Natural killer cell (primary cell): Measurements from ENCODE around the gene OR52E1. TPM values are rescaled to one million over a fixed set of nuclear protein-coding genes. Genes with fewer than 3 reads are reported as not detected.

ENCODE experiments used
- ATAC-seq, 3 donors: fragments of 150-1000 bp in 2 of 3; fragments of 200-7000 bp in 1 of 3; cut with Tn5 transposase; 1 replicate in 1 of 3; 2 replicates in 2 of 3; pipeline ENCODE4 v1.10.0; 2021; ENCODE audit warnings: mild to moderate bottlenecking in 2 of 3, moderate library complexity in 2 of 3
- DNase-seq, 2 donors: peaks; one replicate each; pipeline versions ENCODE4 v3.0.0 to v3.0.0-alpha.2; 2013 to 2021; ENCODE audit warnings: mixed read lengths in 1 of 2
- H3K27ac ChIP-seq: one replicate; pipeline ENCODE4 v1.5.1; 2013; ENCODE audit warnings: mild to moderate bottlenecking, low read length
- H3K27me3 ChIP-seq: one replicate; pipeline ENCODE4 v1.6.1; 2013; ENCODE audit warnings: low read length; ENCODE audit not compliant: control insufficient read depth, insufficient read depth
- H3K36me3 ChIP-seq: one replicate; pipeline ENCODE4 v1.6.1; 2013; ENCODE audit warnings: low read length; ENCODE audit not compliant: control insufficient read depth, insufficient read depth
- H3K4me1 ChIP-seq: one replicate; pipeline ENCODE4 v1.6.1; 2013; ENCODE audit warnings: low read length; ENCODE audit not compliant: control insufficient read depth, insufficient read depth
- H3K4me3 ChIP-seq: one replicate; pipeline ENCODE4 v1.5.1; 2013; ENCODE audit warnings: low read length
- H3K9me3 ChIP-seq: one replicate; pipeline ENCODE4 v1.6.1; 2013; ENCODE audit warnings: low read length; ENCODE audit not compliant: control insufficient read depth, insufficient read depth
- H3K27ac Mint-ChIP-seq, 2 donors: one replicate each; pipeline ENCODE4 v1.8.0; 2022; ENCODE audit warnings: mild to moderate bottlenecking in 2 of 2, mixed read lengths in 2 of 2, moderate library complexity in 1 of 2
- H3K27me3 Mint-ChIP-seq, 2 donors: one replicate each; pipeline ENCODE4 v1.8.0; 2022; ENCODE audit warnings: low read depth in 2 of 2, mixed read lengths in 2 of 2
- H3K36me3 Mint-ChIP-seq: one replicate; pipeline ENCODE4 v1.8.0; 2022; ENCODE audit warnings: mixed read lengths
- H3K4me1 Mint-ChIP-seq, 2 donors: one replicate each; pipeline ENCODE4 v1.8.0; 2022; ENCODE audit warnings: mixed read lengths in 2 of 2
- H3K4me3 Mint-ChIP-seq: one replicate; pipeline ENCODE4 v1.8.0; 2022; ENCODE audit warnings: mild to moderate bottlenecking, moderate library complexity, mixed read lengths
- H3K9me3 Mint-ChIP-seq, 2 donors: one replicate each; pipeline ENCODE4 v1.8.0; 2022; ENCODE audit warnings: mixed read lengths in 2 of 2
- whole genome bisulfite sequencing: methylation state at CpG from one replicate; pipeline ENCODE4 v1.1.7; 2013; ENCODE audit warnings: missing lambda C conversion rate; ENCODE audit not compliant: insufficient coverage; 5-methylcytosine and 5-hydroxymethylcytosine counted together
- intact Hi-C: fragments of 100-400 bp; cut with micrococcal nuclease; formaldehyde crosslinking; loops from one replicate; pipeline ENCODE4 v1.14.2; 2022
- total RNA-seq, 4 donors: library from RNA; stranded (reverse); fragments of 120-200 nt in 1 of 4; gene quantifications; one replicate each; pipeline versions ENCODE4 v1.2.3 to v1.2.4, GENCODE V29; 2013 to 2022
- TF ChIP-seq, protein P1 (sequence below): fragments of 200-600 bp; IDR thresholded peaks from one replicate; pipeline ENCODE4 v1.8.0; 2022; ENCODE audit warnings: antibody characterized with exemption

The OR52E1 gene
- total RNA-seq, 3 donors from 2014 or later (not counting 1 experiment from before 2014, with no cell fraction given), result not detected

DNA sequence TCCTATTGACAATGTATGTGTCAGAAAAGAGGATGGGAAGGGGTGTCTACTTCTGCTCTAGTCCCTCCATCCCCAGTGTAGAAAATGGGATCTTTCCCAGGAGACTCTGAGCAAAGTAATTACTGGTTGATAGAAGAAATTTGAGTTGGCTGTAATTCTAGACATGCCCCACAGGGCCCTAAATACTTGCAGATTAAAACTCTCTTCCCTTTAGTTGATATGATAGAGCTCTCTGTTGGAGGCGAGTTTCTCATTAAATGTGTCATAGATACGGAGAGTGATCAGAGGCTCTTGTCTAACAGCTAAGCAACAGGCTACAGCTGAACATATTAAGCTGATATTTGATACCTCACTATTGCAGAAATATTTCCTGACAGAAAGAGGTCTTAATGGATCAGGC lies 32.9 kb downstream of the OR52E1 start:
- Histone ChIP-seq H3K4me3 (no peak overlapping the region), H3K4me1 (no peaks in the 10 kb centered on the region), H3K36me3 (no peaks in the 10 kb centered on the region), H3K9me3 (no peaks in the 10 kb centered on the region), H3K27ac (no peak overlapping the region), H3K27me3 (no peaks in the 10 kb centered on the region)
- Mint-ChIP-seq H3K36me3 (no peaks in the 10 kb centered on the region), H3K27me3 (peaks cover 0 to 7% of the 10 kb centered on the region in 2 donors), H3K4me1 (no peaks in the 10 kb centered on the region), H3K9me3 (no peaks in the 10 kb centered on the region), H3K27ac (no peak overlapping the region), H3K4me3 (no peak overlapping the region)
- DNase-seq (no peak), ATAC-seq (no peak)
- WGBS, result 100% methylated on average over 1 of the region's 2 CpGs
- intact Hi-C loops, result no loop called here
- TF ChIP-seq, protein P1, sequence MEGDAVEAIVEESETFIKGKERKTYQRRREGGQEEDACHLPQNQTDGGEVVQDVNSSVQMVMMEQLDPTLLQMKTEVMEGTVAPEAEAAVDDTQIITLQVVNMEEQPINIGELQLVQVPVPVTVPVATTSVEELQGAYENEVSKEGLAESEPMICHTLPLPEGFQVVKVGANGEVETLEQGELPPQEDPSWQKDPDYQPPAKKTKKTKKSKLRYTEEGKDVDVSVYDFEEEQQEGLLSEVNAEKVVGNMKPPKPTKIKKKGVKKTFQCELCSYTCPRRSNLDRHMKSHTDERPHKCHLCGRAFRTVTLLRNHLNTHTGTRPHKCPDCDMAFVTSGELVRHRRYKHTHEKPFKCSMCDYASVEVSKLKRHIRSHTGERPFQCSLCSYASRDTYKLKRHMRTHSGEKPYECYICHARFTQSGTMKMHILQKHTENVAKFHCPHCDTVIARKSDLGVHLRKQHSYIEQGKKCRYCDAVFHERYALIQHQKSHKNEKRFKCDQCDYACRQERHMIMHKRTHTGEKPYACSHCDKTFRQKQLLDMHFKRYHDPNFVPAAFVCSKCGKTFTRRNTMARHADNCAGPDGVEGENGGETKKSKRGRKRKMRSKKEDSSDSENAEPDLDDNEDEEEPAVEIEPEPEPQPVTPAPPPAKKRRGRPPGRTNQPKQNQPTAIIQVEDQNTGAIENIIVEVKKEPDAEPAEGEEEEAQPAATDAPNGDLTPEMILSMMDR, result no peak

DNA sequence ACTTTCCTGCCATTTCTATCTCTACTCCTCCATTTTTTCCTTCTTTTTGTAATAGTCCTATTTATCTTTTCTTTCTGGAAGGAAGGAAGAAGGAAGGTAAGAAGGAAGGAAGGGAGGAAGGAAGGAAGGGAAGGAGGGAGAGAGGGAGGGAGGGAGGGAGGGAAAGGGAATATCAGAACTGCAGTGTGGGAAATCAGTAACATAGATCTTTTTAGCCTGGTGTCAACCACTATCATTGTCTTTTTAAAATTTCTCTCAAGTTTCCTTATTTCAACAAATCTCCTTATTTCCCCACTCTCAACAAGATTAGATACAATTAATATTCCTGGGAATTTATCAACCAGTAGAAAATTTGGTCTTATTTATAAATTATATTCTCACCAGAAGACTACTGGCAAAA lies 33.7 kb downstream of the OR52E1 start:
- Histone ChIP-seq H3K27me3 (no peaks in the 10 kb centered on the region), H3K4me3 (no peak overlapping the region), H3K27ac (no peak overlapping the region), H3K9me3 (no peaks in the 10 kb centered on the region), H3K36me3 (no peaks in the 10 kb centered on the region), H3K4me1 (no peaks in the 10 kb centered on the region)
- Mint-ChIP-seq H3K27ac (no peak overlapping the region), H3K4me3 (no peak overlapping the region), H3K36me3 (no peaks in the 10 kb centered on the region), H3K4me1 (no peaks in the 10 kb centered on the region), H3K9me3 (no peaks in the 10 kb centered on the region), H3K27me3 (peaks cover 0 to 7% of the 10 kb centered on the region in 2 donors)
- no peak for ATAC-seq
- intact Hi-C loops, result no loop called here
- no peak for DNase-seq
- TF ChIP-seq, protein P1, result no peak

DNA sequence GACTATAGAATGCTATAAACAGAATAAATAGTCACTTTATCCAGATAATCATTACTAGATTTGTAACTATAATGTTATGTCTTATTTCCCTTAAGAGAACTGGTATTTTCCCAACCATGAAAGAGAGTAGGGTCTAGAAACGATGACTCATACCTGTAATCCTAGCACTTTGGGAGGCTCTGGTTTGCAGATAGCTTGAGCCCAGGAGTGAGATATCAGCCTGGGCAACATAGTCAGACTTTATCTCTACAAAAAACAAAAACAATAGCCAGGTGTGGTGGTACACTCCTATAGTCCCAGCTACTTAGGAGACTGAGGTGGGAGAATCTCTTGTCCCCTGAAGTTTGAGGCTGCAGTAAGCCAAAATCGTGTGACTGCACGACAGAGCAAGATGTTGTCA lies 37.9 kb downstream of the OR52E1 start:
- no peak for ATAC-seq
- Histone ChIP-seq H3K27me3 (no peaks in the 10 kb centered on the region), H3K9me3 (no peaks in the 10 kb centered on the region), H3K27ac (no peak overlapping the region), H3K4me1 (no peaks in the 10 kb centered on the region), H3K4me3 (no peak overlapping the region), H3K36me3 (no peaks in the 10 kb centered on the region)
- intact Hi-C loops, result no loop called here
- H3K4me3 Mint-ChIP-seq, result no peak overlapping the region
- H3K36me3 Mint-ChIP-seq, result no peaks in the 10 kb centered on the region
- DNase-seq, result no peak
- H3K4me1 Mint-ChIP-seq, result no peaks in the 10 kb centered on the region
- H3K27me3 Mint-ChIP-seq, result peaks cover 0 to 3% of the 10 kb centered on the region in 2 donors
- H3K9me3 Mint-ChIP-seq, result no peaks in the 10 kb centered on the region
- WGBS, result 79% methylated on average over 3 of the region's 3 CpGs
- H3K27ac Mint-ChIP-seq, result no peak overlapping the region
- TF ChIP-seq, protein P1, result no peak

DNA sequence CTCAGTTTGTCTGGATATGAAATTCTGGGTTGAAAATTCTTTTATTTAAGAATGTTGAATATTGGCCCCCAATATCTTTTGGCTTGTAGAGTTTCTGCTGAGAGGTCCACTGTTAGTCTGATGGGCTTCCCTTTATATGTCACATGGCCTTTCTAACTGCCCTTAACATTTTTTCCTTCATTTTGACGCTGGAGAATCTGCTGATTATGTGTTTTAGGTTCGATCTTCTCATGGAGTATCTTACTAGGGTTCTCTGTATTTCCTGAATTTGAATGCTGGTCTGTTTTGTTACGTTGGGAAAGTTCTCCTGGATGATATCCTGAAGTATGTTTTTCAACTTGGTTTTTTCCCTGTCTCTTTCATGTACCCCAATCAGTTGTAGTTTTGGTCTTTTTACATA lies 46.0 kb downstream of the OR52E1 start:
- WGBS, result 65% methylated on average over 3 of the region's 3 CpGs
- TF ChIP-seq, protein P1, result no peak
- no peaks in the 10 kb centered on the region for H3K9me3 ChIP-seq

More for the DNA sequence above, 46.0 kb downstream of the OR52E1 start:
- no peak for DNase-seq
- Mint-ChIP-seq H3K27me3 (peaks cover 7 to 13% of the 10 kb centered on the region in 2 donors), H3K4me3 (no peak overlapping the region), H3K4me1 (no peaks in the 10 kb centered on the region), H3K9me3 (peaks cover 3 to 5% of the 10 kb centered on the region in 2 donors), H3K27ac (no peak overlapping the region), H3K36me3 (no peaks in the 10 kb centered on the region)
- intact Hi-C loops, result no loop called here
- Histone ChIP-seq H3K27ac (no peak overlapping the region), H3K27me3 (no peaks in the 10 kb centered on the region), H3K4me1 (no peaks in the 10 kb centered on the region), H3K4me3 (no peak overlapping the region), H3K36me3 (no peaks in the 10 kb centered on the region)
- ATAC-seq, result no peak
